Nephron progenitor cell (in vitro differentiated cells): Measurements from ENCODE around the gene L3MBTL3.

ENCODE experiments used
- DNase-seq: peaks from one replicate; pipeline ENCODE4 v3.0.0; 2021
- H3K27ac Mint-ChIP-seq: 2 replicates; pipeline ENCODE4 v1.8.0; 2021; ENCODE audit warnings: mild to moderate bottlenecking, moderate library complexity, mixed read lengths
- H3K27me3 Mint-ChIP-seq: 2 replicates; pipeline ENCODE4 v1.8.0; 2021; ENCODE audit warnings: mild to moderate bottlenecking, low read depth, mixed read lengths; ENCODE audit not compliant: poor library complexity
- H3K36me3 Mint-ChIP-seq: 2 replicates; pipeline ENCODE4 v1.8.0; 2021; ENCODE audit warnings: low read depth, mixed read lengths
- H3K4me1 Mint-ChIP-seq: 2 replicates; pipeline ENCODE4 v1.8.0; 2021; ENCODE audit warnings: mixed read lengths
- H3K4me3 Mint-ChIP-seq: 2 replicates; pipeline ENCODE4 v1.8.0; 2021; ENCODE audit warnings: mild to moderate bottlenecking, moderate library complexity, mixed read lengths
- H3K9me3 Mint-ChIP-seq: 2 replicates; pipeline ENCODE4 v1.8.0; 2021; ENCODE audit warnings: mild to moderate bottlenecking, moderate library complexity, mixed read lengths
- TF ChIP-seq, protein P1 (sequence below): fragments of 200-600 bp; sonication (generic); IDR thresholded peaks from 2 replicates; pipeline ENCODE4 v1.5.0; 2021; ENCODE audit warnings: antibody characterized with exemption

Gene L3MBTL3

GRCh38 chr6:130189531-130190397 lies 171.4 kb downstream of the L3MBTL3 start:
- Mint-ChIP-seq H3K27ac (no peak overlapping the region), H3K27me3 (no peaks in the 10 kb centered on the region), H3K36me3 (peaks cover 28% of the 10 kb centered on the region), H3K4me1 (peaks cover 5% of the 10 kb centered on the region), H3K4me3 (no peak overlapping the region), H3K9me3 (peaks cover 39% of the 10 kb centered on the region)
- TF ChIP-seq, protein P1, sequence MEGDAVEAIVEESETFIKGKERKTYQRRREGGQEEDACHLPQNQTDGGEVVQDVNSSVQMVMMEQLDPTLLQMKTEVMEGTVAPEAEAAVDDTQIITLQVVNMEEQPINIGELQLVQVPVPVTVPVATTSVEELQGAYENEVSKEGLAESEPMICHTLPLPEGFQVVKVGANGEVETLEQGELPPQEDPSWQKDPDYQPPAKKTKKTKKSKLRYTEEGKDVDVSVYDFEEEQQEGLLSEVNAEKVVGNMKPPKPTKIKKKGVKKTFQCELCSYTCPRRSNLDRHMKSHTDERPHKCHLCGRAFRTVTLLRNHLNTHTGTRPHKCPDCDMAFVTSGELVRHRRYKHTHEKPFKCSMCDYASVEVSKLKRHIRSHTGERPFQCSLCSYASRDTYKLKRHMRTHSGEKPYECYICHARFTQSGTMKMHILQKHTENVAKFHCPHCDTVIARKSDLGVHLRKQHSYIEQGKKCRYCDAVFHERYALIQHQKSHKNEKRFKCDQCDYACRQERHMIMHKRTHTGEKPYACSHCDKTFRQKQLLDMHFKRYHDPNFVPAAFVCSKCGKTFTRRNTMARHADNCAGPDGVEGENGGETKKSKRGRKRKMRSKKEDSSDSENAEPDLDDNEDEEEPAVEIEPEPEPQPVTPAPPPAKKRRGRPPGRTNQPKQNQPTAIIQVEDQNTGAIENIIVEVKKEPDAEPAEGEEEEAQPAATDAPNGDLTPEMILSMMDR = no peak
- DNase-seq = no peak
